Right ventricle myocardium superior (tissue), 1 donor: ENCODE data around the gene PCDHB7. TPM values are rescaled to one million over a fixed set of nuclear protein-coding genes. Genes with fewer than 3 reads are reported as not detected.
"Not testable (repeated sequence)": the region's sequence is repeated elsewhere in the genome, so short reads cannot be mapped to it uniquely, and the experiment has no call there.

ENCODE experiments used
- ATAC-seq: fragments of 200-7000 bp; cut with Tn5 transposase; one replicate; pipeline ENCODE4 v1.9.1; 2020; ENCODE audit warnings: mild to moderate bottlenecking; ENCODE audit not compliant: poor library complexity
- DNase-seq: peaks from one replicate; pipeline ENCODE4 v3.0.0-alpha.2; 2020
- intact Hi-C: fragments of 100-400 bp; cut with DNase I; formaldehyde crosslinking; loops from one replicate; pipeline ENCODE4 v1.11.2; 2022
- total RNA-seq: library from RNA; stranded (reverse); fragmentation: NEBNext Ultra II Directional; extraction: Animal tissue kit (Norgen Biotek cat#: 25700); gene quantifications from one replicate; pipeline ENCODE4 v1.2.1, GENCODE V29; 2021
- donor health status: DM: no; HTN: yes; CAD: no; lungs with severe emphysema.

Gene PCDHB7
- total RNA-seq, 1 donor from 2014 or later: 0.62 TPM

GRCh38 chr5:141177577-141178191 is 5.2 kb downstream of the PCDHB7 start, which contains the start of gene PCDHB8:
TSS of gene PCDHB8 (plus strand) at chr5:141177790. CDS start at chr5:141178035, 245 bp downstream.
- intact Hi-C loops: not testable (repeated sequence)
- ATAC-seq: peak; percentile 86
- DNase-seq: peak; percentile 39

- DNase-seq, intact Hi-C loops, ATAC-seq: not testable (repeated sequence)
These were observed 6.9 kb downstream of the PCDHB7 start for GRCh38 chr5:141179371-141179770.

- DNase-seq, intact Hi-C loops, ATAC-seq: not testable (repeated sequence)
These were observed 7.4 kb downstream of the PCDHB7 start for GRCh38 chr5:141179876-141180275.

- no peak for DNase-seq
- intact Hi-C loops: no loop called here
- ATAC-seq: no peak
These were observed 7.9 kb downstream of the PCDHB7 start for GRCh38 chr5:141180313-141180712.

- DNase-seq (no peak), ATAC-seq (peak; percentile 63)
- intact Hi-C loops: no loop called here
These were observed 9.8 kb downstream of the PCDHB7 start, which contains the start of gene PCDHB16 for GRCh38 chr5:141182248-141182647. TSS of gene PCDHB16 (plus strand) at chr5:141182387. CDS start at chr5:141182560, 173 bp downstream.

GRCh38 chr5:141184117-141184855 is 11.8 kb downstream of the PCDHB7 start:
- DNase-seq, intact Hi-C loops, ATAC-seq: not testable (repeated sequence)

- ATAC-seq (no peak), DNase-seq (no peak)
- intact Hi-C loops: no loop called here
These were observed 14.6 kb downstream of the PCDHB7 start, which contains the start of gene PCDHB9 for GRCh38 chr5:141186897-141187512. TSS of gene PCDHB9 (plus strand) at chr5:141187161. CDS start at chr5:141187319, 158 bp downstream.

GRCh38 chr5:141188682-141189081 is 16.2 kb downstream of the PCDHB7 start:
- intact Hi-C loops, DNase-seq: not testable (repeated sequence)

GRCh38 chr5:141189131-141189530 is 16.7 kb downstream of the PCDHB7 start:
- DNase-seq, ATAC-seq, intact Hi-C loops: not testable (repeated sequence)

More at GRCh38 chr5:141188682-141189081, 16.2 kb downstream of the PCDHB7 start:
- not testable (repeated sequence) for ATAC-seq

- no peak for ATAC-seq
- intact Hi-C loops: no loop called here
- DNase-seq: no peak
These were observed 19.8 kb downstream of the PCDHB7 start, which contains the start of gene PCDHB10 for GRCh38 chr5:141192110-141192725. TSS of gene PCDHB10 (plus strand) at chr5:141192353. CDS start at chr5:141192553, 200 bp downstream.

GRCh38 chr5:141194332-141194731 is 21.9 kb downstream of the PCDHB7 start:
- ATAC-seq, DNase-seq, intact Hi-C loops: not testable (repeated sequence)

GRCh38 chr5:141196363-141196762 is 23.9 kb downstream of the PCDHB7 start:
- no peak for ATAC-seq
- intact Hi-C loops: no loop called here
- no peak for DNase-seq

- DNase-seq: no peak
- no peak for ATAC-seq
- intact Hi-C loops: no loop called here
These were observed 27.2 kb downstream of the PCDHB7 start, which contains the start of gene PCDHB11 for GRCh38 chr5:141199359-141200235. TSS of gene PCDHB11 (plus strand) at chr5:141199627. CDS start at chr5:141199775, 148 bp downstream.

GRCh38 chr5:141201126-141201525 is 28.7 kb downstream of the PCDHB7 start:
- ATAC-seq, intact Hi-C loops, DNase-seq: not testable (repeated sequence)

GRCh38 chr5:141201646-141202045 is 29.2 kb downstream of the PCDHB7 start:
- DNase-seq, ATAC-seq, intact Hi-C loops: not testable (repeated sequence)

- no peak for DNase-seq
- intact Hi-C loops: no loop called here
- no peak for ATAC-seq
These were observed 36.0 kb downstream of the PCDHB7 start, which contains the start of gene PCDHB12 for GRCh38 chr5:141208478-141208877. TSS of gene PCDHB12 (plus strand) at chr5:141208719. CDS start at chr5:141208908, 189 bp downstream.

- intact Hi-C loops, ATAC-seq, DNase-seq: not testable (repeated sequence)
These were observed 37.8 kb downstream of the PCDHB7 start for GRCh38 chr5:141210281-141210680.
